SK-N-SH (cell line): ENCODE data around the gene NTM.

Source experiments
- CHD2 ChIP-seq: fragments of 150-350 bp; IDR thresholded peaks from 2 replicates; pipeline ENCODE4 v1.6.1; 2018; ENCODE audit warnings: low read length; ENCODE audit not compliant: partially characterized antibody
- CTCF ChIP-seq: fragments of 200-600 bp; sonication (generic); IDR thresholded peaks from 2 replicates; pipeline ENCODE4 v1.6.1; 2017; ENCODE audit warnings: antibody characterized with exemption, mild to moderate bottlenecking, moderate library complexity
- MAX ChIP-seq: IDR thresholded peaks from 2 replicates; pipeline ENCODE4 v1.4.0; 2012; ENCODE audit warnings: low read depth
- NFIC ChIP-seq: IDR thresholded peaks from 2 replicates; pipeline ENCODE4 v1.4.0; 2012; ENCODE audit warnings: borderline replicate concordance

- TF ChIP-seq CTCF (no peak), MAX (no peak), CHD2 (no peak), NFIC (no peak)
Measured at GRCh38 chr11:132257871-132258270, 887.5 kb downstream of the NTM start.
